Measurements from ENCODE around the gene EMID1.

The EMID1 gene

DNA sequence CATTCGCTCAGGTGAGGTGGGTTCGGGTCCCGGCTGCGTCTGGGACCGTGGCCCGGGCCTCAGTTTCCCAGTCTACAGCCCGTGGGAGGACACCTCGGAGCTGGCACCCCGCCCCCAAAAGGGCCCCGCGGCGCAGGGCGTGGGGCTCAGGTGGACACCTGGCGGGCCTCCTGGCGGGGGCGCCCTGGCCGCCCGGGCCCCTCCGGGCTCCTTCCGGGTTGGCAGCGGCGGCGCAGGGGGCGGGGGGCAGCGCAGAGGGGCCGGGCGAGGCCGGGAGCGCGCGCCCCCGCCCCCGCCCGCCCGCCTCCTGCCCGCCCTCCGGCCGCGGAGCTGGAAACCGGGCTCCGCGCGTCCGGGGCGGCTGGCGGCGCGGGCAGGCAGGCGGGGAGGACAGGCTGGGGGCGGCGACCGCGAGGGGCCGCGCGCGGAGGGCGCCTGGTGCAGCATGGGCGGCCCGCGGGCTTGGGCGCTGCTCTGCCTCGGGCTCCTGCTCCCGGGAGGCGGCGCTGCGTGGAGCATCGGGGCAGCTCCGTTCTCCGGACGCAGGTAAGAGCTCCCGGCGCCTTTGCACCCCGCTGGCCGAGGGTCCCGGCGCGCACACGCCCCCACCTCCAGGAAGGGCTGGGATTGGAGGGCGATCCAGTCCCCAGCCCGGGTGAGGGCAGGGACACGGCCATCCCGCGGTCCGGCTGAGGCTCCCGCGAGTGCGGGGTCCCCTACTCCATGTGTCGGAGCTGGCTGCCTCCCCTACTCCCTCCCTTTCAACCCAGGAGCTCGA is at the start of gene EMID1:
Gene EMID1, plus strand, starts transcription at position 303 of the 778 bp plus-strand sequence. Its CDS starts 143 bp downstream, at position 446.
- DNase-seq (ENCODE audit: low read depth) = no peak

GRCh38 chr22:29155966-29156365 is 49.7 kb upstream of the EMID1 start:
- DNase-seq (ENCODE audit: low read depth) = no peak

- DNase-seq (ENCODE audit: low read depth) = no peak
Observed at GRCh38 chr22:29156507-29156906, 49.2 kb upstream of the EMID1 start.

DNA sequence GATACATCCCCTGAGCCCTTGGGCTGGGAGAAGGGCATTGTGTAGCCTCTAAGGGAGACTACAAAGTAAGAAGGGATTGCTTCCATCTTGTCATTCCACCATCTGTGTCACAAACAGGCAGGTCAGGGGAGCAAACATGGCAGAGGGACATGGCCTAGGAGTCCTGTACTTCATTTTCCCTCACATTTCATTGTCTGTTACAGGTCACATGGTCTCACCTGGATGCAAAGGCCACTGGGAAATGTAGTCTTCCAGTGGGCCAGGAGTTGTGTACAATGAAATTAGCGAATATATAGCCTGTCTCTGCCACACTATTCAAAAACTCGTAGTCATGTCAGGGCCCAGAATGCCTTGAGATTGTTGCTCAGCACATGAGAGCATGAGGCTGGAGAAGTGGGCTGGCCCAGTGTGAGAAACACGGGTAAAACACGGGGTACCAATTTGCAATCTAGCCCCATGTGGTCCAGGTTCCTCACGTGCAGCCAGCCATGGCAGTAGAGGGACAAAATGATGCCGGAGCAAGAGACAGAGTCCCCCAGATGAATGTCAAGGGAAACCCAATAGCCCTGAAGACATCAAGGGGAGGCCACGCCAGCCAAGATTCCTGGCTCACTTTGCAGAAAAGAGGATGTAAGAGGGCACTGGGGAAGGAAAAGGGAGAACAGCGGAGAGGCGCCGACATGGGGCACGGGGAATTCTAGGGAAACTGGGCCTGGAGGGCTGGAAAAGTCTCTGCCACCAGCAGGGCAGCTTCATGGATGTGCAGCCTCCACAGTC is 47.7 kb upstream of the EMID1 start:
- DNase-seq (ENCODE audit: low read depth) = no peak

DNA sequence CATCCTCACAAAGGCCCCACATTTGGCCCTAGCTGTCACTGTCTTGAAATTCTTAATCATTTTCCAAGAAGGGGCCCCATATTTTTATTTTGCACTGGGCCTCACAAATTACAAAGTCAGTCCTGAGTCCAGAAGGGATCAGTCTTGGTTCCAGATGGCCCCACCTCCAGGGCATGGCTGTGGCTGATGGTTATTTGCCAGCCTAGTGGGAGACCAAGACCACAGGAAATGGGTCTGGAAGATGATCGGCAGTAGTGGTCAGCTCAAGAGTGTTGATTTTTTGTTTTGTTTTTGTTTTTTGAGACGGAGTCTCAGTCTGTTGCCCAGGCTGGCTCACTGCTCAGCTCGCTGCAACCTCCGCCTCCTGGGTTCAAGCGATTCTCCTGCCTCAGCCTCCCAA is 47.1 kb upstream of the EMID1 start:
- no peak for DNase-seq (ENCODE audit: low read depth)

DNA sequence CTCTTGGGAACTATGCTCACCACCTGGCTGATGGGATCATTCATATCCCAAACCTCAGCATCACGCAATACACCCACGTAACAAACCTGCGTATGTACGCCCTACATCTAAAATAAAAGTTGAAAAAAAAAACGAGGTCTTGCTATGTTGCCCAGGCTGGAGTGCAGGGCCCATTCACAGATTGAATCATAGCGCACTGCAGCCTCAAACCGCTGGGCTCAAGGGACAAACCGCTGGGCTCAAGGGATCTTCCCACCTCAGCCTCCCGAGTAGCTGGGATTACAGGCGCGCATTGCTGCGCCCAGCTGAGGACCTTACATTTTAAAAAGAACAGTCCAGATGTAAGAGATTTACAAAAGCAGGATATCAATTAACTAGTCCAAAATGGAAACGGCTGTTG is 41.9 kb upstream of the EMID1 start:
- DNase-seq (ENCODE audit: low read depth) = no peak

GRCh38 chr22:29165321-29166060 is 40.2 kb upstream of the EMID1 start:
- no peak for DNase-seq (ENCODE audit: low read depth)

DNA sequence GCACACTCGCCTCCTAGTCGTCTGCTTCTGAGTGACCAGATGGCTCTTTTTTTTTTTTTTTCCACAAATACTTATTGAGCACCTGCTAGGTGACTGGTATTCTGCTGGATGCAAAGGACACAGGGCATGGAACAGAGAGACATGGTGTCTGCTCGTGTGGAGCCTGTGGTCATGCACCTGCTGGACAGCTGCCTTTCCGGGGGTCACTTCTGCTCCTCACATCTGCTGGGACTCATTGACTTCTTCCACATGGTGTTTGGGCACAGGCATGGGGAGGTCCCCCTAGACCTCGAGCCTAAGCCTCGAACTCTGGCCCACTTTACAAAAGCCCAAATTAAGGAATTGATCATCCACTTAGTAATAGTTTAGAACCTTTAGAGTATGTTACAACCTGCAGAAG is 39.5 kb upstream of the EMID1 start:
- DNase-seq (ENCODE audit: low read depth) = no peak

GRCh38 chr22:29167032-29167911 is 38.4 kb upstream of the EMID1 start:
- DNase-seq (ENCODE audit: low read depth) = no peak

GRCh38 chr22:29171721-29172120 is 34.0 kb upstream of the EMID1 start:
- DNase-seq (ENCODE audit: low read depth) = no peak

GRCh38 chr22:29172216-29172615 is 33.5 kb upstream of the EMID1 start:
- DNase-seq (ENCODE audit: low read depth) = no peak

- no peak for DNase-seq (ENCODE audit: low read depth)
Observed at GRCh38 chr22:29175312-29175835, 30.3 kb upstream of the EMID1 start.

GRCh38 chr22:29183971-29184848 is 21.5 kb upstream of the EMID1 start:
- no peak for DNase-seq (ENCODE audit: low read depth)

- DNase-seq (ENCODE audit: low read depth) = no peak
Observed at GRCh38 chr22:29184849-29185490, 20.7 kb upstream of the EMID1 start.

DNA sequence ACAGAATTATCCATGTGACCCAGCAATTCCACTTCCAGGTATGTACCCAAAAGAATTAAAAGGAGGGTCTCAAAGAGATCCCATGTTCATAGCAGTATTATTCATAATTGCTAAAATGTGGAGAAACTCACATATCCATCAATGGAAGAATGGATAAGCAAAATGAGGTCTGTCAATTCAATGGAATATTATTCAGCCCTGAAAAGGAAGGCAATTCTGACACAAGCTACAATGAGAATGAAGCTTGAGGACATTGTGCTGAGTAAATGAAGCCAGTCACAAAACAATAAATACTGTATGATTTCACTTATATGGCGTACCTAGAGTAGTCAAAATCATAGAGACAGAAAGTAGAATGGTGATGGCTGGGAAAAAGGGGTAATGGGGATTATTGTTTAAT is 19.4 kb upstream of the EMID1 start:
- DNase-seq (ENCODE audit: low read depth) = no peak

DNA sequence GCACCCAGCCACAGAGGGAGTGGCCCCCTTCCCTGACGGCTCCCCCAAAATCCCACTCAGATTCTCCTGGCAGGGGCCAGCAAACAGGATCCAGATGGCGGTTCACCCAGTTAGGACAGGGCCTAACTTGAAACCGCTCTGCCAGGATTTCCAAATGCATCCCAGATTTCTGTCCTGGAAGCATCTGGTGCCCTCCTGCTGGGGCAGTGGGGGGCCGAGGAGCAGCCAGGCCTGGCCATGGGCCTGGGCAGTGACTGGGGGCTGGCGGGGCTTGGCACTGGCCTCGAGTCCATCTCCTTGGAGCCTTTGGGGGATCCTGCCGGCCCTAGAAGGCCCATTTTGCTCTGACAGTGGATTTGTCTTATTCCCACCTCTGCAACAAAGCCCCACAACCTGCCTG is 17.9 kb upstream of the EMID1 start:
- no peak for DNase-seq (ENCODE audit: low read depth)

DNA sequence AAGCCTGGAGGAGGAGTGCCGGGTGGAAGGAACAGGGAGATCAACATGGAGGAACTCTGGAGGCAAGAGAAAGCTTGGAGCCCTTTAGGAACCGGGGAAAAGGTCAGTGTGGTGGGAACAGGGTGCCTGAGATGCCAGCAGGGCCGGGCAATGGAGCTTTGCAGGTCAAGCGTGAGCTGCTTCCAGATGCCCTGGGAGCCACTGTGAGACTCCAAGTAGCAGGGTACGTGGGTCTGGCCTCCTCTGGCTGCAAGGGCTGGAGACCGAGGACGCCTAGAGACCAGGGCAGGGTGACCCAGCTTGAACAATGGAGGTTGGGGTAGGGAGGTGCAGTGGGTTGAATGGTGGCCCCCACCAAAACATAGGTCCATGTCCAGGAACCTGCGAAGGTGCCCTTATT is 15.6 kb upstream of the EMID1 start:
- DNase-seq (ENCODE audit: low read depth) = no peak

DNA sequence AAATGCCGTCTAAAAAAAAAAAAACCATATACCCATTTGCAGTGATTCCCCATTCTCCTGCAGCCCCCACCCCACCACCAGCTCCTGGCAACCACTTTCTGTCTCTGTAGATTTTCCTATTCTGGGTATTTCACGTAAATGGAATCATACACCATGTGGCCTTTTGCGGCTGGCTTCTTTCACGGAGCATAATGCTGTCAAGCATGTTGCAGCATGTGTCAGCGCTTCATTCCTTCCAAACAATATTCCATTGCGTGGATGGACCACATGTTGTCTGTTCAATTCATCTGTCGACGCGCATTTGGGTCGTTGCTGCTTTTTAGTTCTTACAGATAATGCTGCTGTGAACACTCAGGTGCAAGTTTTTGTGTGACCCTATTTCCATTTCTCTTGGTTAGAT is 14.8 kb upstream of the EMID1 start:
- DNase-seq (ENCODE audit: low read depth) = no peak

GRCh38 chr22:29193021-29193420 is 12.7 kb upstream of the EMID1 start:
- no peak for DNase-seq (ENCODE audit: low read depth)

DNA sequence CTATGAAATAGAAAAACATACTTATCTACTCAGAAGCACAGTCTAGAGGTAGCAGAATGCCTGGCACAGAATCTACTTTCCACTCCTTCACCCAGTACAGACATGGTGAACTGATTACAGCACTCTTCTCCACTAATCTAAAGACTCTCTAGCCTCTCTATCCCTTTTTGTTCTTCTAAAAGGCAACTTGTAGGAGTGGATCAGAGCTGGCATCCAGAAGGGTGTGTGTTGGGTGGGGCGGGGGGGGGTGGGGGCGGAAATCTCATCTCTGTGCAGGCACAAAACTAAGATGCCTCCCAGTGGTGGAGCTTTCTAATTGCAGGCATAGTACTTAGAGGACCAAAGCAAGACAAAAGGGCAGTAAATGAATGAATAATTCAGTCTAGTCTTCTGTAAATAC is 11.5 kb upstream of the EMID1 start:
- no peak for DNase-seq (ENCODE audit: low read depth)
